PC-3 (cell line): ENCODE data around the gene PFAS. TPM values are rescaled to one million over a fixed set of nuclear protein-coding genes. Genes with fewer than 3 reads are reported as not detected.

ENCODE experiments used
- ATAC-seq: fragments of 200-7000 bp; cut with Tn5 transposase; 2 replicates; pipeline ENCODE4 v1.9.1; 2020; ENCODE audit warnings: mild to moderate bottlenecking, moderate library complexity
- BruUV-seq: library from RNA; stranded (reverse); fragments of 400-500 nt; replicated peaks from 2 replicates; lab custom pipeline; 2021; lab: Mats Ljungman, UMichigan
- CTCF ChIA-PET: fragments of 300-600 bp; sonication (Branson Sonifier 250); formaldehyde crosslinking; loops from one replicate; lab custom pipeline; 2022; ENCODE audit warnings: antibody characterized with exemption; lab: Charles Lee
- POLR2A ChIA-PET: fragments of 300-600 bp; sonication (Branson Sonifier 250); formaldehyde crosslinking; loops from one replicate; lab custom pipeline; 2022; ENCODE audit warnings: antibody characterized with exemption; ENCODE audit not compliant: unreplicated experiment; lab: Charles Lee
- DNase-seq: peaks from one replicate; pipeline ENCODE4 v3.0.0-alpha.2; 2015
- H2AFZ ChIP-seq: fragments of 300-600 bp; sonication (generic); 2 replicates; pipeline ENCODE4 v1.6.0; 2016; ENCODE audit warnings: antibody characterized with exemption, low read length
- H3F3A ChIP-seq: fragments of 300-600 bp; sonication (generic); one replicate; pipeline ENCODE4 v1.6.0; 2017; ENCODE audit warnings: antibody characterized with exemption, low read length, control low read depth, mild to moderate bottlenecking; ENCODE audit not compliant: unreplicated experiment
- H3K27ac ChIP-seq: fragments of 300-600 bp; sonication (generic); 2 replicates; pipeline ENCODE4 v1.5.1; 2016; ENCODE audit warnings: mild to moderate bottlenecking, low read length
- H3K27me3 ChIP-seq: fragments of 300-600 bp; sonication (generic); 2 replicates; pipeline ENCODE4 v1.6.1; 2016; ENCODE audit warnings: low read length, mixed read lengths
- H3K36me3 ChIP-seq: fragments of 300-600 bp; sonication (generic); 2 replicates; pipeline ENCODE4 v1.6.1; 2016; ENCODE audit warnings: low read depth, mixed run types, low read length, mixed read lengths
- H3K4me1 ChIP-seq: fragments of 300-600 bp; sonication (generic); 2 replicates; pipeline ENCODE4 v1.5.1; 2016; ENCODE audit warnings: low read length; ENCODE audit not compliant: insufficient read depth
- H3K4me2 ChIP-seq: fragments of 300-600 bp; sonication (generic); 2 replicates; pipeline ENCODE4 v1.6.0; 2016; ENCODE audit warnings: low read length
- H3K4me3 ChIP-seq: fragments of 300-600 bp; sonication (generic); 2 replicates; pipeline ENCODE4 v1.5.1; 2016; ENCODE audit warnings: mild to moderate bottlenecking, low read length, mixed read lengths
- H3K79me2 ChIP-seq: fragments of 300-600 bp; sonication (generic); 2 replicates; pipeline ENCODE4 v1.6.1; 2017; ENCODE audit warnings: low read length, mixed read lengths
- H3K9ac ChIP-seq: fragments of 300-600 bp; sonication (generic); 2 replicates; pipeline ENCODE4 v1.6.0; 2016; ENCODE audit warnings: mild to moderate bottlenecking, low read length
- H3K9me2 ChIP-seq: fragments of 300-600 bp; sonication (generic); replicated peaks from 2 replicates; pipeline ENCODE4 v1.6.1; 2016; ENCODE audit warnings: mixed run types, low read length, mixed read lengths
- H3K9me3 ChIP-seq: fragments of 300-600 bp; sonication (generic); 2 replicates; pipeline ENCODE4 v1.6.1; 2016; ENCODE audit warnings: low read length, mixed read lengths
- H4K20me1 ChIP-seq: fragments of 300-600 bp; sonication (generic); 2 replicates; pipeline ENCODE4 v1.6.1; 2016; ENCODE audit warnings: low read length, mixed read lengths
- CTCF ChIP-seq: fragments of 300-600 bp; sonication (generic); conservative IDR thresholded peaks from 2 replicates; pipeline ENCODE4 v1.5.1; 2017; ENCODE audit warnings: antibody characterized with exemption, low read depth, mild to moderate bottlenecking, low read length
- EZH2 ChIP-seq: fragments of 300-600 bp; sonication (generic); IDR thresholded peaks from one replicate; pipeline ENCODE4 v1.6.1; 2017; ENCODE audit warnings: antibody characterized with exemption, mild to moderate bottlenecking, low read length; ENCODE audit not compliant: unreplicated experiment
- EZH2phosphoT487 ChIP-seq: fragments of 300-600 bp; sonication (generic); IDR thresholded peaks from 2 replicates; pipeline ENCODE4 v1.6.1; 2018; ENCODE audit warnings: mild to moderate bottlenecking, antibody characterized with exemption, low read length, borderline replicate concordance
- intact Hi-C: fragments of 100-400 bp; cut with micrococcal nuclease; formaldehyde crosslinking; loops from 2 replicates; pipeline ENCODE4 v1.9.0; 2023
- total RNA-seq: library from RNA; depleted of rRNA; stranded (reverse); fragments of >200 nt; gene quantifications from 2 replicates; pipeline ENCODE4 v1.2.3, GENCODE V29; 2014

The PFAS gene
- total RNA-seq, 1 experiment from 2014 or later, result 29.0 TPM

- no peaks in the 10 kb centered on the region for H3K9me2 ChIP-seq
- H3K9ac ChIP-seq, result no peak overlapping the region
- no peaks in the 10 kb centered on the region for H3K9me3 ChIP-seq
- H3K4me1 ChIP-seq, result no peaks in the 10 kb centered on the region
- TF ChIP-seq EZH2phosphoT487, result no peak
- no peak for TF ChIP-seq EZH2
- no peak for TF ChIP-seq CTCF
- POLR2A ChIA-PET, result no interaction called here
- H4K20me1 ChIP-seq, result no peaks in the 10 kb centered on the region
- no peak for ATAC-seq
- intact Hi-C loops, result no loop called here
- H3K36me3 ChIP-seq, result 0 out of 2 replicates have a peak, but pooled peaks cover 3% of the 10 kb centered on the region
- no peak overlapping the region for H3K27ac ChIP-seq
- BruUV-seq, result no TSS peak
- H2AFZ ChIP-seq, result no peak overlapping the region
- no peak overlapping the region for H3K4me3 ChIP-seq
- no peak for DNase-seq
- H3K27me3 ChIP-seq, result no peaks in the 10 kb centered on the region
- H3F3A ChIP-seq, result no peaks in the 10 kb centered on the region
- H3K79me2 ChIP-seq, result no peaks in the 10 kb centered on the region
- CTCF ChIA-PET, result no interaction called here
- no peak overlapping the region for H3K4me2 ChIP-seq
These were observed 11.9 kb upstream of the PFAS start for GRCh38 chr17:8237175-8237574.

GRCh38 chr17:8237886-8238285, 11.2 kb upstream of the PFAS start:
- Histone ChIP-seq H3K4me1 (no peaks in the 10 kb centered on the region), H3K9me2 (no peaks in the 10 kb centered on the region), H3K27me3 (no peaks in the 10 kb centered on the region), H3K9ac (no peak overlapping the region), H3K79me2 (no peaks in the 10 kb centered on the region), H3K4me3 (no peak overlapping the region), H4K20me1 (no peaks in the 10 kb centered on the region), H3K4me2 (no peak overlapping the region), H3F3A (no peaks in the 10 kb centered on the region), H3K27ac (no peak overlapping the region), H2AFZ (no peak overlapping the region), H3K9me3 (no peaks in the 10 kb centered on the region), H3K36me3 (0 out of 2 replicates have a peak, but pooled peaks cover 3% of the 10 kb centered on the region)
- DNase-seq (no peak), ATAC-seq (no peak)
- no peak for TF ChIP-seq EZH2phosphoT487
- TF ChIP-seq CTCF, result no peak
- TF ChIP-seq EZH2, result no peak
- intact Hi-C loops, result no loop called here
- BruUV-seq, result no TSS peak
- CTCF ChIA-PET, result no interaction called here
- POLR2A ChIA-PET, result no interaction called here

GRCh38 chr17:8243827-8244226, 5.3 kb upstream of the PFAS start:
- no TSS peak for BruUV-seq
- Histone ChIP-seq H3K27ac (no peak overlapping the region), H3K36me3 (no peaks in the 10 kb centered on the region; the same call in 1 of the 2 replicates), H3K79me2 (peaks cover 22% of the 10 kb centered on the region), H3K4me3 (no peak overlapping the region), H3F3A (no peaks in the 10 kb centered on the region), H3K9me2 (no peaks in the 10 kb centered on the region), H3K27me3 (no peaks in the 10 kb centered on the region), H4K20me1 (no peaks in the 10 kb centered on the region), H3K4me1 (no peaks in the 10 kb centered on the region), H2AFZ (no peak overlapping the region), H3K9me3 (no peaks in the 10 kb centered on the region), H3K9ac (no peak overlapping the region), H3K4me2 (no peak overlapping the region)
- intact Hi-C loops, result no loop called here
- DNase-seq (no peak), ATAC-seq (no peak)
- ChIA-PET CTCF (no interaction called here), POLR2A (no interaction called here)
- TF ChIP-seq CTCF, result no peak
- no peak for TF ChIP-seq EZH2
- no peak for TF ChIP-seq EZH2phosphoT487
